VCaP (cell line): ENCODE data around the gene KDM4B.

Source experiments
- H3K27ac ChIP-seq: fragments of 450-650 bp; 2 replicates; pipeline ENCODE4 v1.5.1; 2017
- TF ChIP-seq, protein P1 (sequence below): fragments of 450-650 bp; conservative IDR thresholded peaks from 2 replicates; pipeline ENCODE4 v1.5.1; 2017; ENCODE audit warnings: mild to moderate bottlenecking, moderate library complexity

Gene KDM4B

GRCh38 chr19:5113633-5114586 is 145.0 kb downstream of the KDM4B start:
- TF ChIP-seq, protein P1, sequence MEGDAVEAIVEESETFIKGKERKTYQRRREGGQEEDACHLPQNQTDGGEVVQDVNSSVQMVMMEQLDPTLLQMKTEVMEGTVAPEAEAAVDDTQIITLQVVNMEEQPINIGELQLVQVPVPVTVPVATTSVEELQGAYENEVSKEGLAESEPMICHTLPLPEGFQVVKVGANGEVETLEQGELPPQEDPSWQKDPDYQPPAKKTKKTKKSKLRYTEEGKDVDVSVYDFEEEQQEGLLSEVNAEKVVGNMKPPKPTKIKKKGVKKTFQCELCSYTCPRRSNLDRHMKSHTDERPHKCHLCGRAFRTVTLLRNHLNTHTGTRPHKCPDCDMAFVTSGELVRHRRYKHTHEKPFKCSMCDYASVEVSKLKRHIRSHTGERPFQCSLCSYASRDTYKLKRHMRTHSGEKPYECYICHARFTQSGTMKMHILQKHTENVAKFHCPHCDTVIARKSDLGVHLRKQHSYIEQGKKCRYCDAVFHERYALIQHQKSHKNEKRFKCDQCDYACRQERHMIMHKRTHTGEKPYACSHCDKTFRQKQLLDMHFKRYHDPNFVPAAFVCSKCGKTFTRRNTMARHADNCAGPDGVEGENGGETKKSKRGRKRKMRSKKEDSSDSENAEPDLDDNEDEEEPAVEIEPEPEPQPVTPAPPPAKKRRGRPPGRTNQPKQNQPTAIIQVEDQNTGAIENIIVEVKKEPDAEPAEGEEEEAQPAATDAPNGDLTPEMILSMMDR = no peak
- H3K27ac ChIP-seq = no peak overlapping the region

DNA sequence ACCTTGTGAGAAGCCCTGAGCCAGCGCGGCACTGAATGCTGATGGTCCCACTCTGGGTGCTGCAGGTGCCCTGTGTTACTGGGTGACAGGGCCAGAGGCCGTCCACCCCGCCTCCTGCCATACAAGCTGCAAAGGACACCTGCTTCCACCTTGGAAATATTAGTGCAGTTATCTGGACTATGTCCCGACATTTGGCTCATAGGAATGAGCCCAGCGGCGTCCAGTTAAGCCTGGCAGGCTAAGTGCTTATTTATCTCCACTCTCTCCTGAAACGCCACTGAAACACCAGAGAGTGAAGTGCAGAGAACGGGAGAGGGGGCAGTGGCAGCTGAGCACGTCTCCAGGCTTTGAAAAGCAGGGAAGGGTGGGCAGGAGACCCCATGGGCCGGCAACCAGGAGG is 145.8 kb downstream of the KDM4B start:
- TF ChIP-seq, protein P1 = no peak
- no peak overlapping the region for H3K27ac ChIP-seq

- TF ChIP-seq, protein P1 = no peak
- H3K27ac ChIP-seq = no peak overlapping the region
Observed at GRCh38 chr19:5115351-5115750, 146.4 kb downstream of the KDM4B start.

DNA sequence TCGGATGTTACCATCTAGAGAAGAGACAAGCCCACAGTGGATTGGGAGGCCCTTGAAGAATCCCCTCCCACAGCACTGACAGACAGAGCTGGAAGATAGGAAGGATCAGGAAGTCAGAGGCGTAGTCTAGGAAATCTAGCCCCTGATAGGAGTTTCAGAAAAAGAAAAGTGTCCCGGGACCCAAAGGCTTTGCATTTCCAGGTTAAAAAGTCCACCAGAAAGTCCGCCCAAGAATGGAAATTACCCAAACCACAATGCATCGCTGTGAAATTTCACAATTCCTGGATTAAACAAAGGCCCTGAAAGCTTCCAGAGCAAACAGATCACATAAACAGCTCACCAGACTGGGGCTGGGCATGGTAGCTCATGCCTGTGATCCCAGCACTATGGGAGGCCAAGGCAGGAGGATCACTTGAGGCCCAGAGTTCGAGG is 146.9 kb downstream of the KDM4B start:
- H3K27ac ChIP-seq = no peak overlapping the region
- TF ChIP-seq, protein P1 = no peak

DNA sequence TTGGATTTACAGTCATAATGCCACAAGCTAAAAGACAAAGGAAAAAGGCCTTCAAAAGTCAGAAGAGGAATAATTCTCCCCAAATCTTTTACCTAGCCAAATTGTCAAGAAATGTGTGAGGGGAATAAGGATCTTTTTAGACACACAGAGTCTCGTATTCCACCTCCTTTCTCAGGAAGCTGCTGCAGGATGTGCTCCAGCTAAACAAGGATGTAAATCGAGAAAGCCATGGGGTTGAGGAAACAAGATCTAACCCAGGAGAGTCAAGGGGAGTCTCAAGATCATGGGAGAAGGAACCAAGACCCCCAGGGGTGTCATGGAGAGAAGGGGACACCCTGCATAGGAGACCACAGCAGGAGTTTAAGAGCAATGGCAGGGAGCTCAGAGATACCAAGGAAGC is 147.4 kb downstream of the KDM4B start:
- TF ChIP-seq, protein P1 = no peak
- no peak overlapping the region for H3K27ac ChIP-seq

- TF ChIP-seq, protein P1 = no peak
- H3K27ac ChIP-seq = no peak overlapping the region
Observed at GRCh38 chr19:5117421-5117820, 148.5 kb downstream of the KDM4B start.

DNA sequence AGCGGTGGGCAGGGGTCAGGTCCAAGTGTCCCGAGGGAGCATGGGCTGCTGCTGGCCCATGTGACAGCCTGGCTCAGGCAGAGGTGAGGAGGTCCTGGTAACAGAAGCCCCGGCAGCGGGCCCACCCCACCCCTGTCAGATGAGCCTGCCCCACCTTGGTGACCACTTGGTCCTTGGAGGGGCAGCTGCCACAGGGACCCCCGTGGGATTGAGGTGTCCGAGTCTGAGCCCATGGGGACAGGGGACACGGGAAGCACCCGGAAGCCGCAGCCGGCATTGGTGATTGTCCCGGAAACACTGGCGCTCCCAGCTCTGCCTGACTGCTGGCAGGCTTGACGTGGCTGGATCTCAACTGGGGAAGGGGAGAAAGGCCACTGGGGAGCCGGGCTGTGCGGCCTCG is 149.1 kb downstream of the KDM4B start:
- H3K27ac ChIP-seq = no peak overlapping the region
- TF ChIP-seq, protein P1 = no peak
